WTC11 (cell line): ENCODE data around the gene YARS1. TPM values are rescaled to one million over a fixed set of nuclear protein-coding genes. Genes with fewer than 3 reads are reported as not detected.

Experiments
- ATAC-seq: fragments of 200-7000 bp; cut with Tn5 transposase; 2 replicates; pipeline ENCODE4 v1.10.0; 2021; ENCODE audit warnings: mild to moderate bottlenecking, moderate library complexity
- CTCF ChIA-PET: fragments of 300-600 bp; sonication (Branson Sonifier 250); formaldehyde crosslinking; loops from one replicate; lab custom pipeline; 2021; ENCODE audit warnings: antibody characterized with exemption; lab: Charles Lee
- POLR2A ChIA-PET: fragments of 350-600 bp; sonication (Branson Sonifier 250); formaldehyde crosslinking; loops from one replicate; lab custom pipeline; 2021; ENCODE audit warnings: antibody characterized with exemption; lab: Charles Lee
- DNase-seq: peaks from one replicate; pipeline ENCODE4 v3.0.0; 2021; ENCODE audit warnings: low spot score
- H3K27ac Mint-ChIP-seq: 2 replicates; pipeline ENCODE4 v1.8.0; 2021; ENCODE audit warnings: mixed read lengths
- H3K27me3 Mint-ChIP-seq: 2 replicates; pipeline ENCODE4 v1.8.0; 2021; ENCODE audit warnings: low read depth, mild to moderate bottlenecking, moderate library complexity, mixed read lengths
- H3K36me3 Mint-ChIP-seq: 2 replicates; pipeline ENCODE4 v1.8.0; 2021; ENCODE audit warnings: mixed read lengths
- H3K4me1 Mint-ChIP-seq: 2 replicates; pipeline ENCODE4 v1.8.0; 2022; ENCODE audit warnings: mixed read lengths
- H3K4me3 Mint-ChIP-seq: 2 replicates; pipeline ENCODE4 v1.8.0; 2021; ENCODE audit warnings: mild to moderate bottlenecking, moderate library complexity, mixed read lengths
- H3K9me3 Mint-ChIP-seq: 2 replicates; pipeline ENCODE4 v1.8.0; 2021; ENCODE audit warnings: mixed read lengths
- AR ChIP-seq: fragments of 250-450 bp; sonication (Bioruptor Pico); IDR thresholded peaks from 2 replicates; pipeline ENCODE4 v1.9.0; 2021; ENCODE audit warnings: mild to moderate bottlenecking
- ATF6 ChIP-seq: sonication (generic); formaldehyde crosslinking; IDR thresholded peaks from 2 replicates; pipeline ENCODE4 v1.8.1; 2023; ENCODE audit warnings: mild to moderate bottlenecking, missing genetic modification reagents
- CREB1 ChIP-seq: sonication (generic); formaldehyde crosslinking; IDR thresholded peaks from 2 replicates; pipeline ENCODE4 v1.8.0; 2023; ENCODE audit warnings: mild to moderate bottlenecking, missing genetic modification reagents
- E2F4 ChIP-seq: sonication (generic); formaldehyde crosslinking; IDR thresholded peaks from 2 replicates; pipeline ENCODE4 v1.8.1; 2022; ENCODE audit warnings: low read depth, mild to moderate bottlenecking, moderate library complexity, missing genetic modification reagents, borderline replicate concordance
- FOXP1 ChIP-seq: sonication (generic); formaldehyde crosslinking; IDR thresholded peaks from 2 replicates; pipeline ENCODE4 v1.8.0; 2022; ENCODE audit warnings: missing genetic modification reagents, mild to moderate bottlenecking, moderate library complexity, borderline replicate concordance
- JAZF1 ChIP-seq: fragments of 250-450 bp; sonication (Bioruptor Pico); IDR thresholded peaks from 2 replicates; pipeline ENCODE4 v1.9.0; 2021; ENCODE audit warnings: moderate library complexity, mild to moderate bottlenecking, inconsistent platforms
- MLX ChIP-seq: sonication (generic); formaldehyde crosslinking; IDR thresholded peaks from 2 replicates; pipeline ENCODE4 v1.8.1; 2023; ENCODE audit warnings: mild to moderate bottlenecking, missing genetic modification reagents, moderate library complexity
- MXD4 ChIP-seq: fragments of 250-450 bp; sonication (Bioruptor Pico); IDR thresholded peaks from 2 replicates; pipeline ENCODE4 v1.8.0; 2021; ENCODE audit warnings: mild to moderate bottlenecking, moderate library complexity, borderline replicate concordance
- NFATC4 ChIP-seq: fragments of 250-450 bp; sonication (Bioruptor Pico); IDR thresholded peaks from 2 replicates; pipeline ENCODE4 v1.9.0; 2021; ENCODE audit warnings: mild to moderate bottlenecking
- PRRX2 ChIP-seq: fragments of 250-450 bp; sonication (Bioruptor Pico); IDR thresholded peaks from 2 replicates; pipeline ENCODE4 v1.8.0; 2021; ENCODE audit warnings: mild to moderate bottlenecking
- TEAD4 ChIP-seq: sonication (generic); formaldehyde crosslinking; IDR thresholded peaks from 2 replicates; pipeline ENCODE4 v1.8.0; 2022; ENCODE audit warnings: mild to moderate bottlenecking, missing genetic modification reagents
- USF2 ChIP-seq: sonication (generic); formaldehyde crosslinking; IDR thresholded peaks from 2 replicates; pipeline ENCODE4 v1.8.1; 2023; ENCODE audit warnings: mild to moderate bottlenecking, missing genetic modification reagents, moderate library complexity
- ZBTB21 ChIP-seq: sonication (generic); formaldehyde crosslinking; IDR thresholded peaks from 2 replicates; pipeline ENCODE4 v1.8.1; 2023; ENCODE audit warnings: mild to moderate bottlenecking, missing genetic modification reagents, borderline replicate concordance
- ZNF138 ChIP-seq: sonication (generic); formaldehyde crosslinking; conservative IDR thresholded peaks from 2 replicates; pipeline ENCODE4 v1.8.1; 2022; ENCODE audit warnings: mild to moderate bottlenecking, moderate library complexity, missing genetic modification reagents
- ZNF263 ChIP-seq: sonication (generic); formaldehyde crosslinking; IDR thresholded peaks from 2 replicates; pipeline ENCODE4 v1.8.1; 2022; ENCODE audit warnings: low read depth, mild to moderate bottlenecking, moderate library complexity, missing genetic modification reagents
- ZNF423 ChIP-seq: fragments of 250-450 bp; sonication (Bioruptor Pico); IDR thresholded peaks from 2 replicates; pipeline ENCODE4 v2.1.2; 2022; ENCODE audit warnings: mild to moderate bottlenecking, moderate library complexity
- ZNF425 ChIP-seq: fragments of 250-450 bp; sonication (Bioruptor Pico); conservative IDR thresholded peaks from 2 replicates; pipeline ENCODE4 v1.9.0; 2021; ENCODE audit warnings: mild to moderate bottlenecking
- ZNF512 ChIP-seq: sonication (generic); formaldehyde crosslinking; IDR thresholded peaks from 2 replicates; pipeline ENCODE4 v1.8.1; 2022; ENCODE audit warnings: missing genetic modification reagents, borderline replicate concordance
- total RNA-seq: library from RNA; stranded (reverse); gene quantifications from 3 replicates; pipeline ENCODE4 v1.2.3, GENCODE V29; 2021

Gene YARS1
- total RNA-seq, 1 experiment from 2014 or later, result 197 TPM

- POLR2A ChIA-PET, result no interaction called here
- H3K36me3 Mint-ChIP-seq, result peaks cover 6% of the 10 kb centered on the region
- CTCF ChIA-PET, result interaction anchor here (1.1 to 2.8 kb wide), 2 partner anchors 9 to 12 kb away, joined by 5 to 14 read pairs; no protein-coding TSS in a partner anchor
- H3K27ac Mint-ChIP-seq, result no peak overlapping the region
- peaks cover 10% of the 10 kb centered on the region for H3K27me3 Mint-ChIP-seq
- TF ChIP-seq ZNF138, result no peak
- TF ChIP-seq JAZF1 (CRISPR knock-in tag), result no peak
- TF ChIP-seq E2F4 (CRISPR knock-in tag), result no peak
- no peak for TF ChIP-seq ZNF423 (CRISPR knock-in tag)
- no peaks in the 10 kb centered on the region; the same call in 1 of the 2 replicates for H3K4me1 Mint-ChIP-seq
- DNase-seq (no peak), ATAC-seq (no peak)
- H3K9me3 Mint-ChIP-seq, result no peaks in the 10 kb centered on the region
- H3K4me3 Mint-ChIP-seq, result no peak overlapping the region
Observed at GRCh38 chr1:32863881-32864245, 46.7 kb upstream of the YARS1 start.

GRCh38 chr1:32863218-32863880 is 46.2 kb upstream of the YARS1 start:
- H3K36me3 Mint-ChIP-seq, result peaks cover 6% of the 10 kb centered on the region
- H3K9me3 Mint-ChIP-seq, result no peaks in the 10 kb centered on the region
- POLR2A ChIA-PET, result no interaction called here
- peaks cover 6% of the 10 kb centered on the region; the same call in 1 of the 2 replicates for H3K27me3 Mint-ChIP-seq
- no peaks in the 10 kb centered on the region; the same call in 1 of the 2 replicates for H3K4me1 Mint-ChIP-seq
- CTCF ChIA-PET, result interaction anchor here (1.1 to 2.8 kb wide), 2 partner anchors 10 to 13 kb away, joined by 5 to 14 read pairs; no protein-coding TSS in a partner anchor
- ATAC-seq (no peak), DNase-seq (no peak)
- no peak for TF ChIP-seq ZNF263
- TF ChIP-seq AR, result no peak
- TF ChIP-seq ZNF512, result no peak
- no peak for TF ChIP-seq ZNF425 (CRISPR knock-in tag)
- no peak for TF ChIP-seq TEAD4 (CRISPR knock-in tag)
- TF ChIP-seq MXD4, result no peak
- TF ChIP-seq USF2 (CRISPR knock-in tag), result no peak
- TF ChIP-seq FOXP1, result no peak
- TF ChIP-seq ZBTB21 (CRISPR knock-in tag), result no peak
- no peak for TF ChIP-seq PRRX2 (CRISPR knock-in tag)
- no peak for TF ChIP-seq CREB1 (CRISPR knock-in tag)
- no peak for TF ChIP-seq ATF6
- no peak for TF ChIP-seq JAZF1 (CRISPR knock-in tag)
- TF ChIP-seq MLX (CRISPR knock-in tag), result no peak
- no peak for TF ChIP-seq NFATC4
- H3K4me3 Mint-ChIP-seq, result no peak overlapping the region
- H3K27ac Mint-ChIP-seq, result no peak overlapping the region; the same call in 1 of the 2 replicates
